ENCODE measurements around the gene ZNF407. TPM values are rescaled to one million over a fixed set of nuclear protein-coding genes. Genes with fewer than 3 reads are reported as not detected.

The ZNF407 gene
- total and polyA plus RNA-seq, 12 donors = 2.5 to 20.2 (median 8.4) TPM

GRCh38 chr18:75049455-75049789 lies 451.8 kb downstream of the ZNF407 start:
- intact Hi-C loops (cut with DNase I) = no loop called here

DNA sequence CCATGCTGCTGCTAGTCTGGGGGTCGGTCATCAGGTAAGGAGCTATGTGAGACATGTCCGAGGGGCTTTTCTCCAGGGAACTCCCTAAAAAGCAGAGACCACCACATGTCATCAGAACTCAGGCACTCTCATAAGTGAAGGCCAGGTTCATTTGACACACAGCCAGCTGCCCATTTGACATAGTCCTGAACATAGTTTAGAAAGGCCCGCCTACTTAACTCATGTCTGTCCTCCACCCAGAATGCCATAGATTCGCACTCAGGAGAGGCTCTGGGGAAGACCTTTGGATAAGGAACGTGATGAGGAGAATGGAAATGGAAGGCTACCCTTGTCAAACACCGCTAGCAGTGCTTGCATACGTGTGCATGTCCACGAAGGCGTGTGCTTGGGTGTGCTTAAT lies 454.1 kb downstream of the ZNF407 start:
- Histone ChIP-seq H3K36me3 (replicated peaks in 1 of 2) (no peaks in the 10 kb centered on the region), H3K27ac (no peak overlapping the region), H3K4me3 (no peak overlapping the region), H3K4me1 (replicated peaks in 1 of 2) (no peaks in the 10 kb centered on the region), H3K27me3 (no peaks in the 10 kb centered on the region), H3K9me3 (replicated peaks in 1 of 3) (no peaks in the 10 kb centered on the region)
- TF ChIP-seq POLR2A (IDR thresholded peaks at IDR 0.05) = no peak
- WGBS, 4 donors = 92 to 97% (median 96%) methylated on average over 8 to 9 of the region's 9 CpGs
- intact Hi-C loops (cut with DNase I) = no loop called here
- DNase-seq = no peak

More at GRCh38 chr18:75049455-75049789, 451.8 kb downstream of the ZNF407 start:
- Histone ChIP-seq H3K9me3 (replicated peaks in 1 of 3) (no peaks in the 10 kb centered on the region), H3K27ac (no peak overlapping the region), H3K4me3 (no peak overlapping the region), H3K36me3 (replicated peaks in 1 of 2) (no peaks in the 10 kb centered on the region), H3K4me1 (replicated peaks in 1 of 2) (no peaks in the 10 kb centered on the region), H3K27me3 (no peaks in the 10 kb centered on the region)
- WGBS, 4 donors = 92 to 96% (median 93%) methylated on average over 4 of the region's 4 CpGs
- no peak for DNase-seq
- no peak for TF ChIP-seq POLR2A (IDR thresholded peaks at IDR 0.05)
- TF ChIP-seq, protein P1, sequence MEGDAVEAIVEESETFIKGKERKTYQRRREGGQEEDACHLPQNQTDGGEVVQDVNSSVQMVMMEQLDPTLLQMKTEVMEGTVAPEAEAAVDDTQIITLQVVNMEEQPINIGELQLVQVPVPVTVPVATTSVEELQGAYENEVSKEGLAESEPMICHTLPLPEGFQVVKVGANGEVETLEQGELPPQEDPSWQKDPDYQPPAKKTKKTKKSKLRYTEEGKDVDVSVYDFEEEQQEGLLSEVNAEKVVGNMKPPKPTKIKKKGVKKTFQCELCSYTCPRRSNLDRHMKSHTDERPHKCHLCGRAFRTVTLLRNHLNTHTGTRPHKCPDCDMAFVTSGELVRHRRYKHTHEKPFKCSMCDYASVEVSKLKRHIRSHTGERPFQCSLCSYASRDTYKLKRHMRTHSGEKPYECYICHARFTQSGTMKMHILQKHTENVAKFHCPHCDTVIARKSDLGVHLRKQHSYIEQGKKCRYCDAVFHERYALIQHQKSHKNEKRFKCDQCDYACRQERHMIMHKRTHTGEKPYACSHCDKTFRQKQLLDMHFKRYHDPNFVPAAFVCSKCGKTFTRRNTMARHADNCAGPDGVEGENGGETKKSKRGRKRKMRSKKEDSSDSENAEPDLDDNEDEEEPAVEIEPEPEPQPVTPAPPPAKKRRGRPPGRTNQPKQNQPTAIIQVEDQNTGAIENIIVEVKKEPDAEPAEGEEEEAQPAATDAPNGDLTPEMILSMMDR (IDR thresholded peaks at IDR 0.05) = no peak

GRCh38 chr18:75052475-75052874 lies 454.8 kb downstream of the ZNF407 start:
- intact Hi-C loops (cut with DNase I) = no loop called here
- WGBS, 4 donors = 92 to 98% (median 95%) methylated on average over 13 of the region's 13 CpGs
- no peak overlapping the region for H3K27ac ChIP-seq

GRCh38 chr18:75053028-75053629 lies 455.5 kb downstream of the ZNF407 start:
- intact Hi-C loops (cut with DNase I) = no loop called here
- 95 to 98% (median 97%) methylated on average over 9 of the region's 9 CpGs for WGBS, 4 donors

More at GRCh38 chr18:75052475-75052874, 454.8 kb downstream of the ZNF407 start:
- Histone ChIP-seq H3K9me3 (replicated peaks in 1 of 3) (no peaks in the 10 kb centered on the region), H3K27me3 (no peaks in the 10 kb centered on the region), H3K36me3 (replicated peaks in 1 of 2) (no peaks in the 10 kb centered on the region), H3K4me1 (replicated peaks in 1 of 2) (no peaks in the 10 kb centered on the region), H3K4me3 (no peak overlapping the region)
- DNase-seq = no peak
- TF ChIP-seq POLR2A (IDR thresholded peaks at IDR 0.05) = no peak
- TF ChIP-seq, protein P1 (IDR thresholded peaks at IDR 0.05) = no peak

More at GRCh38 chr18:75053028-75053629, 455.5 kb downstream of the ZNF407 start:
- no peaks in the 10 kb centered on the region for H3K36me3 ChIP-seq (replicated peaks in 1 of 2)
- no peak overlapping the region for H3K4me3 ChIP-seq
- TF ChIP-seq POLR2A (IDR thresholded peaks at IDR 0.05) = no peak
- TF ChIP-seq, protein P1 (IDR thresholded peaks at IDR 0.05) = no peak
- no peaks in the 10 kb centered on the region for H3K9me3 ChIP-seq (replicated peaks in 1 of 3)
- H3K27me3 ChIP-seq = no peaks in the 10 kb centered on the region
- H3K27ac ChIP-seq = no peak overlapping the region
- H3K4me1 ChIP-seq (replicated peaks in 1 of 2) = no peaks in the 10 kb centered on the region
- no peak for DNase-seq

All from adrenal gland (tissue), 12 donors.